Measurements from ENCODE around the gene PXYLP1.

DNA sequence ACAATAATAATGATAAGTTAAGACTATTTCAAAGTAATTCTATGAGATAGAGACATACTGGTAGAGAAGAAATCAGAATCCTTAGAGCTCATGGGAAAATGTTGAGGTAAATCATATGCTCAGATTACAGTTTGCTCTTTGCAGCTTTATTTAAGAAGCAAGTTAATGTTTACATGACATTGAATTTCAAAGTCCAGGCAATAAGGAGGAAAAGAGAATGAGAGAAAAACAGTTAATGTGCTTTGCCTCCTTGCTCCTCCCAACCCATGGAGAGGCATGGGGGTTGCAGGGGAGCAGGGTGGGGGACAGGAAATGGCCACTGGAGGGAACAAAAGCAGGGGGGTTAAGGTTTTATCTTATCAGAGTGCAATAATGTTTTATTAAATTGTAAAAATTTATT, 94.5 kb downstream of the PXYLP1 start:
- TF ChIP-seq CREB1 (IDR thresholded peaks at IDR 0.05; ENCODE audit: low read depth) (no peak), CEBPB (IDR thresholded peaks at IDR 0.05) (no peak), YY1 (IDR thresholded peaks at IDR 0.05; ENCODE audit: low read depth) (no peak), EP300 (IDR thresholded peaks at IDR 0.05; ENCODE audit: borderline replicate concordance) (no peak), TAF1 (IDR thresholded peaks at IDR 0.05; ENCODE audit: low read depth) (no peak), TEAD4 (IDR thresholded peaks at IDR 0.05) (no peak), NFIC (IDR thresholded peaks at IDR 0.05) (no peak), EGR1 (IDR thresholded peaks at IDR 0.05) (no peak)
- TF ChIP-seq, protein P1, sequence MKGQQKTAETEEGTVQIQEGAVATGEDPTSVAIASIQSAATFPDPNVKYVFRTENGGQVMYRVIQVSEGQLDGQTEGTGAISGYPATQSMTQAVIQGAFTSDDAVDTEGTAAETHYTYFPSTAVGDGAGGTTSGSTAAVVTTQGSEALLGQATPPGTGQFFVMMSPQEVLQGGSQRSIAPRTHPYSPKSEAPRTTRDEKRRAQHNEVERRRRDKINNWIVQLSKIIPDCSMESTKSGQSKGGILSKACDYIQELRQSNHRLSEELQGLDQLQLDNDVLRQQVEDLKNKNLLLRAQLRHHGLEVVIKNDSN (IDR thresholded peaks at IDR 0.05) = no peak
- TF ChIP-seq, protein P2, sequence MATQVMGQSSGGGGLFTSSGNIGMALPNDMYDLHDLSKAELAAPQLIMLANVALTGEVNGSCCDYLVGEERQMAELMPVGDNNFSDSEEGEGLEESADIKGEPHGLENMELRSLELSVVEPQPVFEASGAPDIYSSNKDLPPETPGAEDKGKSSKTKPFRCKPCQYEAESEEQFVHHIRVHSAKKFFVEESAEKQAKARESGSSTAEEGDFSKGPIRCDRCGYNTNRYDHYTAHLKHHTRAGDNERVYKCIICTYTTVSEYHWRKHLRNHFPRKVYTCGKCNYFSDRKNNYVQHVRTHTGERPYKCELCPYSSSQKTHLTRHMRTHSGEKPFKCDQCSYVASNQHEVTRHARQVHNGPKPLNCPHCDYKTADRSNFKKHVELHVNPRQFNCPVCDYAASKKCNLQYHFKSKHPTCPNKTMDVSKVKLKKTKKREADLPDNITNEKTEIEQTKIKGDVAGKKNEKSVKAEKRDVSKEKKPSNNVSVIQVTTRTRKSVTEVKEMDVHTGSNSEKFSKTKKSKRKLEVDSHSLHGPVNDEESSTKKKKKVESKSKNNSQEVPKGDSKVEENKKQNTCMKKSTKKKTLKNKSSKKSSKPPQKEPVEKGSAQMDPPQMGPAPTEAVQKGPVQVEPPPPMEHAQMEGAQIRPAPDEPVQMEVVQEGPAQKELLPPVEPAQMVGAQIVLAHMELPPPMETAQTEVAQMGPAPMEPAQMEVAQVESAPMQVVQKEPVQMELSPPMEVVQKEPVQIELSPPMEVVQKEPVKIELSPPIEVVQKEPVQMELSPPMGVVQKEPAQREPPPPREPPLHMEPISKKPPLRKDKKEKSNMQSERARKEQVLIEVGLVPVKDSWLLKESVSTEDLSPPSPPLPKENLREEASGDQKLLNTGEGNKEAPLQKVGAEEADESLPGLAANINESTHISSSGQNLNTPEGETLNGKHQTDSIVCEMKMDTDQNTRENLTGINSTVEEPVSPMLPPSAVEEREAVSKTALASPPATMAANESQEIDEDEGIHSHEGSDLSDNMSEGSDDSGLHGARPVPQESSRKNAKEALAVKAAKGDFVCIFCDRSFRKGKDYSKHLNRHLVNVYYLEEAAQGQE (IDR thresholded peaks at IDR 0.05; ENCODE audit: low read depth) = no peak
- TF ChIP-seq, protein P3, sequence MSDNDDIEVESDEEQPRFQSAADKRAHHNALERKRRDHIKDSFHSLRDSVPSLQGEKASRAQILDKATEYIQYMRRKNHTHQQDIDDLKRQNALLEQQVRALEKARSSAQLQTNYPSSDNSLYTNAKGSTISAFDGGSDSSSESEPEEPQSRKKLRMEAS (IDR thresholded peaks at IDR 0.05) = no peak
